HG02623 (cell line): ENCODE data around the gene C20orf202.
"Not testable (repeated sequence)": the region's sequence is repeated elsewhere in the genome, so short reads cannot be mapped to it uniquely, and the experiment has no call there.

Source experiments
- ATAC-seq: cut with Tn5 transposase; IDR thresholded peaks from one replicate; pipeline ENCODE4 v1.9.1; 2021; ENCODE audit warnings: moderate library complexity; ENCODE audit not compliant: unreplicated experiment

C20orf202 gene

GRCh38 chr20:1207293-1207878 is 4.1 kb downstream of the C20orf202 start:
- no peak for ATAC-seq

GRCh38 chr20:1209447-1210387 is 6.5 kb downstream of the C20orf202 start:
- ATAC-seq, result no peak

- no peak for ATAC-seq
Measured at GRCh38 chr20:1210501-1210900, 7.2 kb downstream of the C20orf202 start.

- no peak for ATAC-seq
Measured at GRCh38 chr20:1212023-1212422, 8.8 kb downstream of the C20orf202 start.

GRCh38 chr20:1212607-1213396 is 9.5 kb downstream of the C20orf202 start:
- no peak for ATAC-seq

- no peak for ATAC-seq
Measured at GRCh38 chr20:1214838-1215261, 11.6 kb downstream of the C20orf202 start.

- no peak for ATAC-seq
Measured at GRCh38 chr20:1215386-1216170, 12.3 kb downstream of the C20orf202 start.

GRCh38 chr20:1216527-1217427 is 13.5 kb downstream of the C20orf202 start:
- not testable (repeated sequence) for ATAC-seq

- not testable (repeated sequence) for ATAC-seq
Measured at GRCh38 chr20:1222750-1223149, 19.5 kb downstream of the C20orf202 start.

GRCh38 chr20:1224205-1224890 is 21.1 kb downstream of the C20orf202 start:
- no peak for ATAC-seq

GRCh38 chr20:1225263-1225782 is 22.1 kb downstream of the C20orf202 start:
- no peak for ATAC-seq

- ATAC-seq, result no peak
Measured at GRCh38 chr20:1225783-1226654, 22.8 kb downstream of the C20orf202 start, which contains the start of gene RAD21L1. Gene RAD21L1, plus strand, starts transcription at chr20:1226044. Its CDS starts 2,410 bp downstream, at chr20:1228454.

GRCh38 chr20:1229541-1229940 is 26.3 kb downstream of the C20orf202 start:
- no peak for ATAC-seq

- no peak for ATAC-seq
Measured at GRCh38 chr20:1232286-1233111, 29.2 kb downstream of the C20orf202 start.

GRCh38 chr20:1240549-1240948 is 37.3 kb downstream of the C20orf202 start:
- ATAC-seq, result no peak

- no peak for ATAC-seq
Measured at GRCh38 chr20:1241456-1241855, 38.2 kb downstream of the C20orf202 start.

- no peak for ATAC-seq
Measured at GRCh38 chr20:1242099-1242498, 38.8 kb downstream of the C20orf202 start.
